DOHH2 (cell line): ENCODE results near the gene MYH15.

Source experiments
- H3F3A ChIP-seq: fragments of 200-600 bp; sonication (generic), shearing (Covaris generic); 2 replicates; pipeline ENCODE4 v1.6.0; 2016; ENCODE audit warnings: antibody characterized with exemption, mild to moderate bottlenecking; ENCODE audit not compliant: control insufficient read depth, insufficient read depth
- H3K27ac ChIP-seq: fragments of 200-600 bp; sonication (generic); 2 replicates; pipeline ENCODE4 v1.5.1; 2014; ENCODE audit warnings: low read depth, mild to moderate bottlenecking, low read length, moderate library complexity
- H3K27me3 ChIP-seq: fragments of 200-600 bp; sonication (generic); 2 replicates; pipeline ENCODE4 v1.6.1; 2014; ENCODE audit warnings: mild to moderate bottlenecking, low read length, mixed read lengths; ENCODE audit not compliant: control insufficient read depth
- H3K36me3 ChIP-seq: fragments of 200-600 bp; sonication (generic); 2 replicates; pipeline ENCODE4 v1.6.1; 2014; ENCODE audit warnings: mild to moderate bottlenecking, low read length, moderate library complexity, mixed read lengths; ENCODE audit not compliant: control insufficient read depth
- H3K4me1 ChIP-seq: fragments of 200-600 bp; sonication (generic); 2 replicates; pipeline ENCODE4 v1.6.1; 2014; ENCODE audit warnings: mild to moderate bottlenecking, low read length, mixed read lengths; ENCODE audit not compliant: control insufficient read depth
- H3K4me2 ChIP-seq: fragments of 200-600 bp; sonication (generic); 2 replicates; pipeline ENCODE4 v1.6.0; 2014; ENCODE audit warnings: mild to moderate bottlenecking, low read length, moderate library complexity
- H3K4me3 ChIP-seq: fragments of 200-600 bp; sonication (generic); 2 replicates; pipeline ENCODE4 v1.5.1; 2014; ENCODE audit warnings: mild to moderate bottlenecking, low read length, mixed read lengths
- H3K79me2 ChIP-seq: fragments of 200-600 bp; sonication (generic); 2 replicates; pipeline ENCODE4 v1.6.1; 2014; ENCODE audit warnings: mild to moderate bottlenecking, low read length, mixed read lengths; ENCODE audit not compliant: control insufficient read depth
- H3K9me2 ChIP-seq: fragments of 200-600 bp; sonication (generic); replicated peaks from 2 replicates; pipeline ENCODE4 v1.6.1; 2014; ENCODE audit warnings: mild to moderate bottlenecking, low read length, mixed read lengths; ENCODE audit not compliant: control insufficient read depth
- H3K9me3 ChIP-seq: fragments of 200-600 bp; sonication (generic); 2 replicates; pipeline ENCODE4 v1.6.1; 2014; ENCODE audit warnings: antibody characterized with exemption, low read length, mixed read lengths; ENCODE audit not compliant: control insufficient read depth, insufficient read depth
- H4K20me1 ChIP-seq: fragments of 200-600 bp; sonication (generic); 2 replicates; pipeline ENCODE4 v1.6.0; 2014; ENCODE audit warnings: low read depth, mild to moderate bottlenecking, antibody characterized with exemption, low read length, moderate library complexity; ENCODE audit not compliant: control insufficient read depth, insufficient read depth
- CTCF ChIP-seq: fragments of 200-600 bp; sonication (generic); IDR thresholded peaks from one replicate; pipeline ENCODE4 v1.5.1; 2014; ENCODE audit warnings: antibody characterized with exemption, mild to moderate bottlenecking, low read depth, low read length; ENCODE audit not compliant: poor library complexity, severe bottlenecking
- EZH2phosphoT487 ChIP-seq: fragments of 200-600 bp; sonication (generic); IDR thresholded peaks from 2 replicates; pipeline ENCODE4 v1.6.1; 2017; ENCODE audit warnings: borderline replicate concordance, mild to moderate bottlenecking, antibody characterized with exemption, low read length, moderate library complexity, mixed read lengths

Gene MYH15

GRCh38 chr3:108471426-108471825, 39.0 kb downstream of the MYH15 start:
- no peaks in the 10 kb centered on the region for H3K9me2 ChIP-seq
- no peak overlapping the region for H3K4me2 ChIP-seq
- H3K27ac ChIP-seq = no peak overlapping the region
- H3F3A ChIP-seq = no peaks in the 10 kb centered on the region
- H3K9me3 ChIP-seq = no peaks in the 10 kb centered on the region
- no peaks in the 10 kb centered on the region for H3K27me3 ChIP-seq
- H3K36me3 ChIP-seq = no peaks in the 10 kb centered on the region
- H3K79me2 ChIP-seq = no peaks in the 10 kb centered on the region
- no peak for TF ChIP-seq CTCF
- H4K20me1 ChIP-seq = no peaks in the 10 kb centered on the region
- H3K4me3 ChIP-seq = no peak overlapping the region
- H3K4me1 ChIP-seq = no peaks in the 10 kb centered on the region

- H3K9me2 ChIP-seq = no peaks in the 10 kb centered on the region
- no peaks in the 10 kb centered on the region for H3K36me3 ChIP-seq
- no peak overlapping the region for H3K4me3 ChIP-seq
- H3K9me3 ChIP-seq = no peaks in the 10 kb centered on the region
- no peaks in the 10 kb centered on the region for H3K4me1 ChIP-seq
- no peaks in the 10 kb centered on the region for H3K79me2 ChIP-seq
- no peaks in the 10 kb centered on the region for H3K27me3 ChIP-seq
- no peak overlapping the region for H3K27ac ChIP-seq
- TF ChIP-seq EZH2phosphoT487 (no peak), CTCF (no peak)
- no peak overlapping the region for H3K4me2 ChIP-seq
- H4K20me1 ChIP-seq = no peaks in the 10 kb centered on the region
- H3F3A ChIP-seq = no peaks in the 10 kb centered on the region
Measured at GRCh38 chr3:108469126-108469525, 41.3 kb downstream of the MYH15 start.

- no peaks in the 10 kb centered on the region for H3K36me3 ChIP-seq
- no peak overlapping the region for H3K27ac ChIP-seq
- H3K4me1 ChIP-seq = no peaks in the 10 kb centered on the region
- no peaks in the 10 kb centered on the region for H3K79me2 ChIP-seq
- H3K4me2 ChIP-seq = no peak overlapping the region
- no peaks in the 10 kb centered on the region for H3K9me2 ChIP-seq
- no peaks in the 10 kb centered on the region for H3K9me3 ChIP-seq
- no peaks in the 10 kb centered on the region for H3F3A ChIP-seq
- no peak overlapping the region for H3K4me3 ChIP-seq
- TF ChIP-seq CTCF (no peak), EZH2phosphoT487 (no peak)
- H3K27me3 ChIP-seq = no peaks in the 10 kb centered on the region
- H4K20me1 ChIP-seq = no peaks in the 10 kb centered on the region
Measured at GRCh38 chr3:108468577-108468976, 41.8 kb downstream of the MYH15 start.

GRCh38 chr3:108462899-108463298, 47.5 kb downstream of the MYH15 start:
- Histone ChIP-seq H3K9me2 (no peaks in the 10 kb centered on the region), H3K79me2 (no peaks in the 10 kb centered on the region), H3K4me1 (no peaks in the 10 kb centered on the region), H3K27me3 (no peaks in the 10 kb centered on the region), H3K9me3 (no peaks in the 10 kb centered on the region), H4K20me1 (no peaks in the 10 kb centered on the region), H3K36me3 (no peaks in the 10 kb centered on the region), H3F3A (no peaks in the 10 kb centered on the region), H3K4me2 (no peak overlapping the region), H3K27ac (no peak overlapping the region), H3K4me3 (no peak overlapping the region)
- no peak for TF ChIP-seq EZH2phosphoT487
- TF ChIP-seq CTCF = no peak
